Measurements from ENCODE around the gene BTBD8.

BTBD8 gene

GRCh38 chr1:92080128-92080985 lies at the start of gene BTBD8:
BTBD8 (plus strand) TSS chr1:92080345; CDS start chr1:92080572, 227 bp downstream.
- peak; percentile 75 for DNase-seq (ENCODE audit: low spot score)
- in situ Hi-C loops (cut with MboI; ENCODE audit: low pct_unique_long_range_greater_than_20kb, low sequenced_read_pairs, unreplicated experiment), result no loop called here
- TF ChIP-seq CTCF (IDR thresholded peaks at IDR 0.05; ENCODE audit: extremely low read depth, insufficient read depth, missing control alignments), result no peak

GRCh38 chr1:92030656-92031107 lies 49.5 kb upstream of the BTBD8 start:
- in situ Hi-C loops (cut with MboI; ENCODE audit: low pct_unique_long_range_greater_than_20kb, low sequenced_read_pairs, unreplicated experiment), result no loop called here
- TF ChIP-seq CTCF (IDR thresholded peaks at IDR 0.05; ENCODE audit: extremely low read depth, insufficient read depth, missing control alignments), result no peak
- DNase-seq (ENCODE audit: low spot score), result no peak

- in situ Hi-C loops (cut with MboI; ENCODE audit: low pct_unique_long_range_greater_than_20kb, low sequenced_read_pairs, unreplicated experiment), result no loop called here
- TF ChIP-seq CTCF (IDR thresholded peaks at IDR 0.05; ENCODE audit: extremely low read depth, insufficient read depth, missing control alignments), result no peak
- DNase-seq (ENCODE audit: low spot score), result no peak
Measured at GRCh38 chr1:92031281-92032110, 48.6 kb upstream of the BTBD8 start.

GRCh38 chr1:92037400-92037799 lies 42.7 kb upstream of the BTBD8 start:
- in situ Hi-C loops (cut with MboI; ENCODE audit: low pct_unique_long_range_greater_than_20kb, low sequenced_read_pairs, unreplicated experiment), result no loop called here
- no peak for TF ChIP-seq CTCF (IDR thresholded peaks at IDR 0.05; ENCODE audit: extremely low read depth, insufficient read depth, missing control alignments)
- no peak for DNase-seq (ENCODE audit: low spot score)

- no peak for TF ChIP-seq CTCF (IDR thresholded peaks at IDR 0.05; ENCODE audit: extremely low read depth, insufficient read depth, missing control alignments)
- DNase-seq (ENCODE audit: low spot score), result no peak
- in situ Hi-C loops (cut with MboI; ENCODE audit: low pct_unique_long_range_greater_than_20kb, low sequenced_read_pairs, unreplicated experiment), result no loop called here
Measured at GRCh38 chr1:92038695-92039346, 41.3 kb upstream of the BTBD8 start.

GRCh38 chr1:92040971-92041370 lies 39.2 kb upstream of the BTBD8 start:
- no peak for DNase-seq (ENCODE audit: low spot score)
- no peak for TF ChIP-seq CTCF (IDR thresholded peaks at IDR 0.05; ENCODE audit: extremely low read depth, insufficient read depth, missing control alignments)
- in situ Hi-C loops (cut with MboI; ENCODE audit: low pct_unique_long_range_greater_than_20kb, low sequenced_read_pairs, unreplicated experiment), result no loop called here
